A549 (cell line): ENCODE data around the gene ILRUN. TPM values are rescaled to one million over a fixed set of nuclear protein-coding genes. Genes with fewer than 3 reads are reported as not detected.
"Not testable (repeated sequence)": the region's sequence is repeated elsewhere in the genome, so short reads cannot be mapped to it uniquely, and the experiment has no call there.

Experiments
- ATAC-seq, 2 experiments: fragments of 200-7000 bp in 1 of 2; fragments of >200 bp in 1 of 2; cut with Nextera tagmentation in 1 of 2; cut with Tn5 transposase in 1 of 2; 3 replicates each; pipeline versions ENCODE4 v1.8.0 to v1.9.1; 2018 to 2020; ENCODE audit warnings: mild to moderate bottlenecking in 1 of 2, moderate library complexity in 1 of 2
- CTCF ChIA-PET: fragments of 300-600 bp; sonication (Branson Sonifier 250); formaldehyde crosslinking; extraction: SDS; loops from one replicate; lab custom pipeline; 2021; ENCODE audit warnings: antibody characterized with exemption, inconsistent platforms; lab: Yijun Ruan, JAX
- POLR2A ChIA-PET: fragments of 350-600 bp; formaldehyde crosslinking; extraction: SDS; loops from one replicate; lab custom pipeline; 2021; ENCODE audit warnings: antibody characterized with exemption, inconsistent platforms; lab: Yijun Ruan, JAX
- DNase-seq, 2 experiments: peaks; one replicate each; pipeline versions ENCODE4 v3.0.0 to v3.0.0-alpha.2; 2011 to 2016; ENCODE audit warnings: low read depth in 1 of 2, low spot score in 1 of 2
- FAIRE-seq: peaks from 2 replicates; lab custom pipeline; 2011; peaks lifted over from hg19 to GRCh38; lab: Jason Lieb, UNC
- H3K27ac ChIP-seq, 2 experiments: fragments of >200 bp; sonication (Bioruptor Twin); formaldehyde crosslinking; 3 replicates each; pipeline ENCODE4 v1.5.1; 2016 to 2017
- H3K4me1 ChIP-seq: fragments of >200 bp; sonication (Bioruptor Twin); formaldehyde crosslinking; 3 replicates; pipeline ENCODE4 v1.6.1; 2016
- H3K4me2 ChIP-seq: fragments of >200 bp; sonication (Bioruptor Twin); formaldehyde crosslinking; 3 replicates; pipeline ENCODE4 v1.6.1; 2016
- H3K4me3 ChIP-seq: fragments of >200 bp; sonication (Bioruptor Twin); formaldehyde crosslinking; 3 replicates; pipeline ENCODE4 v1.5.1; 2016
- H3K9me3 ChIP-seq: fragments of >200 bp; sonication (Bioruptor Twin); formaldehyde crosslinking; 3 replicates; pipeline ENCODE4 v1.6.1; 2016
- CEBPB ChIP-seq, 2 experiments: fragments of >200 bp in 1 of 2; sonication (Bioruptor Twin) in 1 of 2; formaldehyde crosslinking in 1 of 2; IDR thresholded peaks; 2 replicates each; pipeline ENCODE4 v1.6.1; 2012 to 2016
- EHF ChIP-seq: fragments of 250-450 bp; sonication (Bioruptor Pico); IDR thresholded peaks from 2 replicates; pipeline ENCODE4 v1.5.0; 2020; ENCODE audit warnings: mild to moderate bottlenecking
- EP300 ChIP-seq, 2 experiments: fragments of >200 bp; sonication (Bioruptor Twin); formaldehyde crosslinking; IDR thresholded peaks; 2 replicates in 1 of 2; 3 replicates in 1 of 2; pipeline ENCODE4 v1.6.1; 2016 to 2017
- FOSB ChIP-seq: fragments of 250-450 bp; sonication (Bioruptor Pico); IDR thresholded peaks from 2 replicates; pipeline ENCODE4 v1.5.0; 2020; ENCODE audit warnings: mild to moderate bottlenecking, moderate library complexity
- MYC ChIP-seq: IDR thresholded peaks from 2 replicates; pipeline ENCODE4 v1.6.1; 2012; ENCODE audit warnings: mild to moderate bottlenecking, inconsistent platforms, low read length, improper control_type of control experiment, borderline replicate concordance
- PHF8 ChIP-seq: fragments of 200-600 bp; sonication (generic); IDR thresholded peaks from 2 replicates; pipeline ENCODE4 v1.6.1; 2016; ENCODE audit warnings: low read depth, mild to moderate bottlenecking, antibody characterized with exemption, moderate library complexity, borderline replicate concordance
- POLR2A ChIP-seq: IDR thresholded peaks from 2 replicates; pipeline ENCODE4 v1.6.1; 2012; ENCODE audit warnings: mild to moderate bottlenecking, low read length
- POLR2AphosphoS2 ChIP-seq: conservative IDR thresholded peaks from 2 replicates; pipeline ENCODE4 v1.6.1; 2012; ENCODE audit warnings: low read length, improper control_type of control experiment, inconsistent platforms
- REST ChIP-seq: fragments of 200-600 bp; sonication (generic); IDR thresholded peaks from 2 replicates; pipeline ENCODE4 v1.6.1; 2016; ENCODE audit warnings: antibody characterized with exemption, mild to moderate bottlenecking, moderate library complexity
- ZC3H11A ChIP-seq: fragments of 450-650 bp; IDR thresholded peaks from 2 replicates; pipeline ENCODE4 v1.6.1; 2014; ENCODE audit warnings: antibody characterized with exemption, mild to moderate bottlenecking
- WGBS: methylation state at CpG from one replicate; pipeline ENCODE4 v1.1.6; 2017; ENCODE audit errors: missing lambda C conversion rate; 5-methylcytosine and 5-hydroxymethylcytosine counted together
- polyA plus RNA-seq, 4 experiments: library from polyadenylated mRNA; depleted of rRNA in 3 of 4; stranded (reverse); fragments of >200 nt; fragmentation: RNase III in 1 of 4; extraction: RNeasy Plus Mini Kit Qiagen cat#74134 plus additional on column Dnase treatment in 1 of 4; gene quantifications; 2 replicates in 3 of 4; 3 replicates in 1 of 4; pipeline ENCODE4 v1.2.3, GENCODE V29; 2011 to 2017
- small RNA-seq, 6 experiments: library from RNA; depleted of rRNA; stranded (forward); fragments of <200 nt; gene quantifications; one replicate each; pipeline ENCODE3, GENCODE V24; 2012
- TF ChIP-seq, protein P1 (sequence below): fragments of >200 bp; sonication (Bioruptor Twin); formaldehyde crosslinking; IDR thresholded peaks from 3 replicates; pipeline ENCODE4 v1.6.1; 2016

The ILRUN gene
- polyA plus RNA-seq, 2 of the 4 experiments (the other 2 are of a cell fraction): 28.6 to 36.1 TPM

- H3K4me1 ChIP-seq: peaks cover 13% of the 10 kb centered on the region; the same call in 2 of the 3 replicates
- H3K9me3 ChIP-seq, POLR2A ChIA-PET, ATAC-seq, H3K4me2 ChIP-seq, FAIRE-seq, H3K4me3 ChIP-seq, H3K27ac ChIP-seq, DNase-seq: not testable (repeated sequence)
- CTCF ChIA-PET: interaction anchor here (1.5 to 1.6 kb wide), 3 partner anchors 8 to 41 kb away, joined by 3 to 6 read pairs (median 4); no protein-coding TSS in a partner anchor
- peak; percentile 21 for TF ChIP-seq ZC3H11A
- 93% methylated on average over 7 of the region's 7 CpGs for WGBS
Observed at GRCh38 chr6:34650232-34650631, 46.3 kb downstream of the ILRUN start.

DNA sequence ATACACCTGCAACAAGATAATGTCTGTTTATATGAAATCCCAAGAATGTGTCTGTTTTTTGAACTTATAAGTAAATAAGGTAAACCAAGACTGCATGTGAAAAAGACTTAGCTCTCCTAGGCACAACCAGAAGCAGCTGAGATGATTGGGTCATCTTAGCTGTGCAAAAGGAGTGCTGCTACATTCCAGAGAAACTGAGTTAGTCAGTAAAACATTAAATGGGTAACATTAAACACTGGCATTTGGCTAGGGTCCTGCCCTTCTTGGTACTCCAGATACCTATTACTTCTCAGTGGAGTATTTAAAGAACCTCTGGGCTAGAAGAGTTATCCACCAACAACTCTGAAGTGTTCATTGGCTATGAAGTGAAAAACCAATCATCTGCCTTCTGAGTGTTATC, 47.8 kb downstream of the ILRUN start:
- no peaks in the 10 kb centered on the region for H3K9me3 ChIP-seq
- FAIRE-seq (no peak), ATAC-seq (no peak), DNase-seq (no peak)
- H3K4me2 ChIP-seq: no peak overlapping the region
- no peak overlapping the region for H3K27ac ChIP-seq
- H3K4me3 ChIP-seq: no peak overlapping the region
- no peak for TF ChIP-seq EHF (CRISPR knock-in tag)
- no peak for TF ChIP-seq MYC
- no peak for TF ChIP-seq PHF8
- TF ChIP-seq, protein P1, sequence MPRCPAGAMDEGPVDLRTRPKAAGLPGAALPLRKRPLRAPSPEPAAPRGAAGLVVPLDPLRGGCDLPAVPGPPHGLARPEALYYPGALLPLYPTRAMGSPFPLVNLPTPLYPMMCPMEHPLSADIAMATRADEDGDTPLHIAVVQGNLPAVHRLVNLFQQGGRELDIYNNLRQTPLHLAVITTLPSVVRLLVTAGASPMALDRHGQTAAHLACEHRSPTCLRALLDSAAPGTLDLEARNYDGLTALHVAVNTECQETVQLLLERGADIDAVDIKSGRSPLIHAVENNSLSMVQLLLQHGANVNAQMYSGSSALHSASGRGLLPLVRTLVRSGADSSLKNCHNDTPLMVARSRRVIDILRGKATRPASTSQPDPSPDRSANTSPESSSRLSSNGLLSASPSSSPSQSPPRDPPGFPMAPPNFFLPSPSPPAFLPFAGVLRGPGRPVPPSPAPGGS: no peak
- no peak for TF ChIP-seq FOSB (CRISPR knock-in tag)
- no peak for TF ChIP-seq POLR2A
- no peak for TF ChIP-seq CEBPB (IDR thresholded peaks at IDR 0.05)
- TF ChIP-seq EP300 (IDR thresholded peaks at IDR 0.05): no peak
- TF ChIP-seq POLR2AphosphoS2: no peak
- no peak for TF ChIP-seq REST
- ChIA-PET CTCF (interaction anchor here (1.5 kb wide), 1 partner anchor 23 kb away, joined by 3 read pairs; no protein-coding TSS in a partner anchor), POLR2A (no interaction called here)
- H3K4me1 ChIP-seq: peaks cover 13% of the 10 kb centered on the region; the same call in 2 of the 3 replicates

Small RNA genes within 50 kb of the gene (small RNA-seq; reads per million reads assigned to genes)
- 0 to 0.04 (median 0) reads per million in 6 experiments for gene RN7SL200P

Other genes starting within 250 kb of the ILRUN start
- 0.30 and 0.33 TPM in 2 replicates for gene PACSIN1, start 230.7 kb downstream of the ILRUN start, polyA plus RNA-seq (2011; rRNA removed)
- 0.12 to 0.14 TPM (median 0.12 TPM) in 3 replicates for gene PACSIN1, start 230.7 kb downstream of the ILRUN start, polyA plus RNA-seq (2017; fragmentation: RNase III; extraction: RNeasy Plus Mini Kit Qiagen cat#74134 plus additional on column Dnase treatment)
- 5.4 and 6.2 TPM in 2 replicates for gene SPDEF, start 140.4 kb downstream of the ILRUN start, polyA plus RNA-seq (2011; rRNA removed)
- gene SPDEF, start 140.4 kb downstream of the ILRUN start, polyA plus RNA-seq (2017; fragmentation: RNase III; extraction: RNeasy Plus Mini Kit Qiagen cat#74134 plus additional on column Dnase treatment): 2.2 to 4.3 TPM (median 3.7 TPM) in 3 replicates
- gene SNRPC, start 60.7 kb upstream of the ILRUN start, polyA plus RNA-seq (2011; rRNA removed): 200 and 204 TPM in 2 replicates
- gene SNRPC, start 60.7 kb upstream of the ILRUN start, polyA plus RNA-seq (2017; fragmentation: RNase III; extraction: RNeasy Plus Mini Kit Qiagen cat#74134 plus additional on column Dnase treatment): 199 to 218 TPM (median 201 TPM) in 3 replicates
- 15.0 and 15.7 TPM in 2 replicates for gene BLTP3A, start 95.3 kb upstream of the ILRUN start, polyA plus RNA-seq (2011; rRNA removed)
- 4.2 to 4.9 TPM (median 4.3 TPM) in 3 replicates for gene BLTP3A, start 95.3 kb upstream of the ILRUN start, polyA plus RNA-seq (2017; fragmentation: RNase III; extraction: RNeasy Plus Mini Kit Qiagen cat#74134 plus additional on column Dnase treatment)
- 25.4 and 28.9 TPM in 2 replicates for gene TAF11, start 191.3 kb upstream of the ILRUN start, polyA plus RNA-seq (2011; rRNA removed)
- 17.3 to 18.6 TPM (median 18.5 TPM) in 3 replicates for gene TAF11, start 191.3 kb upstream of the ILRUN start, polyA plus RNA-seq (2017; fragmentation: RNase III; extraction: RNeasy Plus Mini Kit Qiagen cat#74134 plus additional on column Dnase treatment)
- 3.6 and 6.0 TPM in 2 replicates for gene ANKS1A, start 192.5 kb upstream of the ILRUN start, polyA plus RNA-seq (2011; rRNA removed)
- gene ANKS1A, start 192.5 kb upstream of the ILRUN start, polyA plus RNA-seq (2017; fragmentation: RNase III; extraction: RNeasy Plus Mini Kit Qiagen cat#74134 plus additional on column Dnase treatment): 4.9 to 5.9 TPM (median 5.4 TPM) in 3 replicates